Measurements from ENCODE around the gene RPS26. TPM values are rescaled to one million over a fixed set of nuclear protein-coding genes. Genes with fewer than 3 reads are reported as not detected.

RPS26 gene
- total and polyA plus RNA-seq, 2 donors (not counting 3 experiments of a cell fraction or from before 2014, with no cell fraction given): 57.3 to 1,847 TPM

- no peak overlapping the region for H2AFZ ChIP-seq (ENCODE audit: low read depth, low read length)
- peaks cover 10% of the 10 kb centered on the region for H3K4me1 ChIP-seq (ENCODE audit: control insufficient read depth, extremely low read depth, insufficient read depth, low read length)
- no peak overlapping the region for H3K4me3 ChIP-seq (replicated peaks in 1 of 3; ENCODE audit: insufficient read depth in 1 of 3, low read depth in 1 of 3, low read length in 3 of 3)
- TF ChIP-seq POLR2A (IDR thresholded peaks at IDR 0.05; ENCODE audit: low read depth, low read length) (no peak), GATA2 (IDR thresholded peaks at IDR 0.05; ENCODE audit: insufficient read depth, insufficient read length, low read depth, low read length) (no peak), MYC (IDR thresholded peaks at IDR 0.05; ENCODE audit: low read depth, low read length) (no peak), JUN (IDR thresholded peaks at IDR 0.05; ENCODE audit: borderline replicate concordance, insufficient read depth, insufficient read length, low read depth) (no peak), POLR2AphosphoS5 (IDR thresholded peaks at IDR 0.05; ENCODE audit: insufficient read depth, low read depth, low read length) (no peak), EZH2 (IDR thresholded peaks at IDR 0.05; ENCODE audit: borderline replicate concordance, low read depth, low read length, severe bottlenecking) (no peak), CTCF (IDR thresholded peaks at IDR 0.05; ENCODE audit: extremely low read depth in 1 of 2, insufficient read depth in 1 of 2, low read depth in 1 of 2, low read length in 2 of 2) (no peak), FOS (IDR thresholded peaks at IDR 0.05; ENCODE audit: borderline replicate concordance, insufficient read depth, low read length) (no peak)
- TF ChIP-seq, protein P1, sequence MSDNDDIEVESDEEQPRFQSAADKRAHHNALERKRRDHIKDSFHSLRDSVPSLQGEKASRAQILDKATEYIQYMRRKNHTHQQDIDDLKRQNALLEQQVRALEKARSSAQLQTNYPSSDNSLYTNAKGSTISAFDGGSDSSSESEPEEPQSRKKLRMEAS (IDR thresholded peaks at IDR 0.05; ENCODE audit: insufficient read depth, insufficient read length): no peak
- BruUV-seq (replicated peaks): no TSS peak
- H3K9me1 ChIP-seq (replicated peaks; ENCODE audit: control insufficient read depth, extremely low read depth, insufficient read depth, low read length): no peaks in the 10 kb centered on the region
- H3K79me2 ChIP-seq (ENCODE audit: control insufficient read depth, insufficient read depth, low read length): peaks cover 13% of the 10 kb centered on the region
- no peak overlapping the region for H3K9ac ChIP-seq (replicated peaks; ENCODE audit: extremely low read depth, insufficient read depth, low read length)
- dilution Hi-C loops (cut with MboI; ENCODE audit: extremely low pct_ligation_motif_present, low sequenced_read_pairs) (no loop called here), intact Hi-C loops (cut with micrococcal nuclease) (no loop called here)
- H3K36me3 ChIP-seq (ENCODE audit: control insufficient read depth in 2 of 2, extremely low read depth in 1 of 2, insufficient read depth in 2 of 2, low read length in 2 of 2): peaks cover 0 to 7% of the 10 kb centered on the region in 2 experiments
- ChIA-PET CTCF (interaction anchor here (0.7 to 1.7 kb wide), 4 partner anchors 9 to 42 kb away, joined by 3 to 11 read pairs (median 6); no protein-coding TSS in a partner anchor), POLR2A (no interaction called here)
- no peaks in the 10 kb centered on the region for H3K27me3 ChIP-seq (ENCODE audit: control insufficient read depth in 2 of 2, insufficient read depth in 2 of 2, low read length in 2 of 2)
- H4K20me1 ChIP-seq (replicated peaks; ENCODE audit: control insufficient read depth, extremely low read depth, insufficient read depth, low read length): peaks cover 2% of the 10 kb centered on the region
- DNase-seq (ENCODE audit: low read depth, low spot score) (no peak), FAIRE-seq (no peak)
- H3K27ac ChIP-seq (ENCODE audit: insufficient read depth, low read depth, low read length): no peak overlapping the region
- H3K9me3 ChIP-seq (replicated peaks; ENCODE audit: control insufficient read depth, insufficient read depth, low read length): no peaks in the 10 kb centered on the region
- no peak overlapping the region for H3K4me2 ChIP-seq (ENCODE audit: insufficient read depth, low read length)
Observed at GRCh38 chr12:56038022-56038655, 3.6 kb upstream of the RPS26 start.

Data from endothelial cell of umbilical vein (primary cell).